Chondrocyte (in vitro differentiated cells): ENCODE data around the gene ZNF483. TPM values are rescaled to one million over a fixed set of nuclear protein-coding genes. Genes with fewer than 3 reads are reported as not detected.

Experiments used
- DNase-seq: peaks from one replicate; pipeline ENCODE4 v3.0.0; 2021; ENCODE audit warnings: mixed read lengths, low spot score
- H3K27ac Mint-ChIP-seq: one replicate; pipeline ENCODE4 v1.8.0; 2021; ENCODE audit warnings: mild to moderate bottlenecking, moderate library complexity, mixed read lengths; ENCODE audit not compliant: unreplicated experiment
- H3K27me3 Mint-ChIP-seq: 2 replicates; pipeline ENCODE4 v1.8.0; 2021; ENCODE audit warnings: low read depth, mixed read lengths
- H3K36me3 Mint-ChIP-seq: 2 replicates; pipeline ENCODE4 v1.8.0; 2021; ENCODE audit warnings: low read depth, mixed read lengths
- H3K4me1 Mint-ChIP-seq: 2 replicates; pipeline ENCODE4 v1.8.0; 2021; ENCODE audit warnings: low read depth, mild to moderate bottlenecking, mixed read lengths
- H3K4me3 Mint-ChIP-seq: one replicate; pipeline ENCODE4 v1.8.0; 2021; ENCODE audit warnings: mild to moderate bottlenecking, moderate library complexity, mixed read lengths; ENCODE audit not compliant: unreplicated experiment
- H3K9me3 Mint-ChIP-seq: 2 replicates; pipeline ENCODE4 v1.8.0; 2021; ENCODE audit warnings: low read depth, mixed read lengths
- long read RNA-seq: library from polyadenylated mRNA; stranded (forward); transcript quantifications from one replicate; pipeline ENCODE4 v2.0.0, GENCODE V29; 2021
- total RNA-seq: library from RNA; stranded (reverse); gene quantifications from 3 replicates; pipeline ENCODE4 v1.2.1, GENCODE V29; 2021
- TF ChIP-seq, protein P1 (sequence below): fragments of 200-600 bp; sonication (generic); IDR thresholded peaks from 2 replicates; pipeline ENCODE4 v1.5.0; 2021; ENCODE audit warnings: antibody characterized with exemption, mild to moderate bottlenecking, moderate library complexity

ZNF483 gene
- total RNA-seq: 2.2 to 3.5 TPM (median 2.4 TPM) in 3 replicates
- long read RNA-seq, partial matches to known transcripts: 0 of 1 reads
- long read RNA-seq, other reads (novel, unspliced or antisense): 1 of 1 reads

DNA sequence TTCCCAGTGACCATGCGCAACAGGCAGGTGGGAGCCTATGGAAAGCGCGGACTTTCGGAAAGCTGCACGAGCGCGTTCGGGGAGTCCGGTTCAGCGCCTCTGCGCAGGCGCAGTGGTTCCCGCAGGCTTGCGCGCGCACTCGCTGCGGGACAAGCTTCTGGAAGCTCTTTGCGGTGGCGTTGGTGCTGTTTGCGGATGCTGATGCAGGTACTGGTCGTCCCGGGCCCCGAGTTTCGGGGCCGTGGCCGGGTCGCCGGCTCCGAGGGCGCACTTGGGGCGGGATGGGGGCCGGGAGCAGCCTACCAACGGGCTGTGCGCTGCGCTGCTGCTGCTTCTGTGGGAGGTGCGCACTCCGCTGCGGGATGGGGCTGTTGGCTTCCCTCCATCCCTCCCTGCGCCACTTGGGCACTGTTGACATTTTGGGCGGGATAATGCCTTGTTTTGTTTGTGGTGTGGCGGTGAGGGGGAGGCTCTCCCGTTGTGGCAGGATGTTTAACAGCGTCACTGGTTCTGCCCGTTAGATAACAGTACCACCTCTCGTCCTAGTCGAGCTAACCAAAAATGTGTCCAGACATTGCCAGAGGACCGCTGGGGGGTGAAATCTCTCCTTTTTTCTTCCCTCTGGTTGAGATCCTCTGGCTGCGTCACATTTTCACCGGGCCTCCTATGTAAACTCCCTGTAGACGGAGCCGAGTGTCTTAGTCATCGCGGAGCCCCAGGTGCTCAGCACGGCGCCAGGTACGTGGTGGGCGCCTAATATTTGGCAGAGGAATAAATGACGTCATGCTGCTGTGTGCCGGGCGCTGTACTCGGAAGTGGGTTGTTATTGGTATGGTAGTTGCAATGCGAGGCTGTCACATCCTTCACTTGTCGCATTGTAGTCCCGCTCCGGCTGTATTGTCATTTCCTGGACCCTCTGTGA lies at the start of gene ZNF483:
Gene ZNF483, plus strand, starts transcription at position 124 of the 922 bp plus-strand sequence. CDS start 2,217 bp downstream, outside the sequence.
- H3K27ac Mint-ChIP-seq: peak within 1 kb of the TSS; percentile 67
- TF ChIP-seq, protein P1, sequence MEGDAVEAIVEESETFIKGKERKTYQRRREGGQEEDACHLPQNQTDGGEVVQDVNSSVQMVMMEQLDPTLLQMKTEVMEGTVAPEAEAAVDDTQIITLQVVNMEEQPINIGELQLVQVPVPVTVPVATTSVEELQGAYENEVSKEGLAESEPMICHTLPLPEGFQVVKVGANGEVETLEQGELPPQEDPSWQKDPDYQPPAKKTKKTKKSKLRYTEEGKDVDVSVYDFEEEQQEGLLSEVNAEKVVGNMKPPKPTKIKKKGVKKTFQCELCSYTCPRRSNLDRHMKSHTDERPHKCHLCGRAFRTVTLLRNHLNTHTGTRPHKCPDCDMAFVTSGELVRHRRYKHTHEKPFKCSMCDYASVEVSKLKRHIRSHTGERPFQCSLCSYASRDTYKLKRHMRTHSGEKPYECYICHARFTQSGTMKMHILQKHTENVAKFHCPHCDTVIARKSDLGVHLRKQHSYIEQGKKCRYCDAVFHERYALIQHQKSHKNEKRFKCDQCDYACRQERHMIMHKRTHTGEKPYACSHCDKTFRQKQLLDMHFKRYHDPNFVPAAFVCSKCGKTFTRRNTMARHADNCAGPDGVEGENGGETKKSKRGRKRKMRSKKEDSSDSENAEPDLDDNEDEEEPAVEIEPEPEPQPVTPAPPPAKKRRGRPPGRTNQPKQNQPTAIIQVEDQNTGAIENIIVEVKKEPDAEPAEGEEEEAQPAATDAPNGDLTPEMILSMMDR: peak; percentile 30
- H3K4me3 Mint-ChIP-seq: peak within 1 kb of the TSS; percentile 86
- peaks cover 4% of the 10 kb centered on the region for H3K27me3 Mint-ChIP-seq
- peaks cover 11% of the 10 kb centered on the region for H3K4me1 Mint-ChIP-seq
- no peaks in the 10 kb centered on the region for H3K36me3 Mint-ChIP-seq
- H3K9me3 Mint-ChIP-seq: no peaks in the 10 kb centered on the region
- peak; percentile 86 for DNase-seq

DNA sequence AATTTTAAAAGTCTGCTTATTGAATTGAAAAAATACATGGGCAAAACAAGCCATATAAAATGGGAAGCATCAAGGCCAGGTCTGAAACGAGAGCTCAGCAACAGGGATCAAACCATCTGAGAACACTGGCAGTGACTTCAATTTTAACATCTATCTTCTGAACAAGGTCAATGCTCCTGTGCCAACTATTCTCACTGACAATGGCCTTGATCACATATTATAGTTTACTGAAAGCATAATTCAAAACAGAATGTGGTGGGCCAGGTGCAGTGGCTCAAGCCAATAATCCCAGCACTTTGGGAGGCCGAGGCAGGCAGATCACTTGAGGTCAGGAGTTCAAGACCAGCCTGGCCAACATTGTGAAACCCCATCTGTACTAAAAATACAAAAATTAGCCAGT lies 49.8 kb upstream of the ZNF483 start:
- Mint-ChIP-seq H3K27me3 (no peaks in the 10 kb centered on the region), H3K36me3 (no peaks in the 10 kb centered on the region), H3K4me1 (peaks cover 41% of the 10 kb centered on the region), H3K9me3 (no peaks in the 10 kb centered on the region), H3K4me3 (no peak overlapping the region), H3K27ac (no peak overlapping the region)
- no peak for DNase-seq
- TF ChIP-seq, protein P1: no peak

DNA sequence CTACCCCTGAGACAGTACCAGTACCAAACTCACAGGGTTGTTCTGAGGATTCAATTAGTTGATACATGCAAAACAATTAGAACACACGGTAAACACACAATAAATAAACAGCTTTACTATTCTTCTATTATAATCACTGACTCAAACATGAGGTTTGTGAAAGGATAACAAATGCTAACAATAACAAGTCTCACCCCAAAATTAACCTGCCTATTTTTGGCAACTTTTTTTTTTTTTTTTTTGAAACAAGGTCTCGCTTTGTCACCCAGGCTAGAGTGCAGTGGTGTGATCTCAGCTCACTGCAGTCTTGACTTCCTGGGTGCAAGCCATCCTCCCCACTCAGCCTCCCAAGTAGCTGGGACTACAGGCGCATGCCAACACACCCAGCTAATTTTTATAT lies 47.3 kb upstream of the ZNF483 start:
- DNase-seq: no peak
- TF ChIP-seq, protein P1: no peak
- Mint-ChIP-seq H3K36me3 (no peaks in the 10 kb centered on the region), H3K27me3 (no peaks in the 10 kb centered on the region), H3K27ac (no peak overlapping the region), H3K4me3 (no peak overlapping the region), H3K4me1 (peaks cover 55% of the 10 kb centered on the region), H3K9me3 (no peaks in the 10 kb centered on the region)

DNA sequence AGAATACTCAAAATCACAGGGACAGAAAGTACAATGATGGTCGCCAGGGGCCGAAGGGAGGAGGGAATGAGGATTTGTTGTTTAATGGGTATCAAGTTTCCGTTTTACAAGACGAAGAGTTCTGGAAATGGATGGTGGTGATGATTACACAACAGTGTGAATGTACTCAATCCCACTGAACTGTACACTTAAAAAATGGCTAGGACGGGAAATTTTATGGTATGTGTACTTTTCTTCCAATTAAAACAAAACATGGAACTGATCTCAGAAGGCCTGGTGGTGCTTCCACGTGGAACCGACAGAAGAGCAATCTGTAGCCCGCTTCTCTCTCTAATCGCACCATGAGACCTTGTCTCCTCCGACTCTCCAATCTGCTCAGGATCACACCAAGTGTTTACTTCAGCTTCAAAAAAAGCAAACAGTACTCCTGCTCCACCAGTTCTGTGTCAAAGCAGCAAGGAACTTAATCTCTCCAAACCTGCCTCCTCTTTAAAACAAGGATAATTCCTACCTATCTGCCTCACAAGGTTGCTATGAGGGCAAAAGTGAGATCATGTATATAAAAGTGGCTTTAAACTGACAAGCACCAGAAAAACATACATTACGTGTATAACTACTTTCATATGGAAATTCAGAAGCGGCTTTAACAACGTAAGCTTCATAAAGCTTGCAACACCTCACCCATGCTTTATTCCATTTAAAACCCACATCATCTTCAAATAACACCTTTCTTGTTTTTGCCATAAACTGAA lies 42.9 kb upstream of the ZNF483 start:
- H3K27ac Mint-ChIP-seq: peak overlapping the region; percentile 90
- no peak for DNase-seq
- peak overlapping the region; percentile 78 for H3K4me3 Mint-ChIP-seq
- peaks cover 39% of the 10 kb centered on the region for H3K4me1 Mint-ChIP-seq
- no peaks in the 10 kb centered on the region for H3K27me3 Mint-ChIP-seq
- TF ChIP-seq, protein P1: no peak
- no peaks in the 10 kb centered on the region for H3K9me3 Mint-ChIP-seq
- no peaks in the 10 kb centered on the region for H3K36me3 Mint-ChIP-seq
